ENCODE results near the gene ARHGEF12. TPM values are rescaled to one million over a fixed set of nuclear protein-coding genes. Genes with fewer than 3 reads are reported as not detected.

ARHGEF12 gene
- polyA plus RNA-seq, 1 donor (not counting 4 experiments of a cell fraction or from before 2014, with no cell fraction given), result 28.8 TPM

DNA sequence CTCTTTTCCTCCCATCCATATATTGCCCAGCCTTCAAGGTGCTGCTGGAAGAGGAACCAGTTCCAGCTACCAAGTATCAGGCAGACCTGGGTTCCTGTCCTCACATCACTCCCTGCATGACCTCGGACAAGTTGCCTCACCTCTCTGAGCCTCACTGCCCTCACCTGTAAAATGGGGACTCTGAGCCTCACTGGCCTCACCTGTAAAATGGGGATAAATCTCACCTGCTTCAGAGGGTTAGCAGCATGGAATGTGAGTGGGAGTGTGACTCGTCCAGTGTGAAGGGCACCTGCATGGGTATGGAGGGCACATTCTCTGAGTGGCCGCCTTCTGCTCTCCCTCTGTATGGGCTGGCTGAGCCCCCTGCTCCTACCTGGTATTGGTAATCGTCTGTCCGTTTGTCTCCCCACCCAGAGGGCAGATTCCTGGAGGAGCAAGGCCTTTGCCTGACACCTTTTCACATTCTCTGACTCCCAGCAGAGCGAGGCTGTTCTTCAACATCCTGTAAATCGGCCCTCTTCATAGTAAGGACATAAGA, 179.0 kb downstream of the ARHGEF12 start:
- Histone ChIP-seq H3K79me2 (ENCODE audit: control insufficient read depth, insufficient read depth, low read length) (no peaks in the 10 kb centered on the region), H3K27ac (ENCODE audit: control insufficient read depth, insufficient read depth, low read length) (no peak overlapping the region), H2AFZ (ENCODE audit: control insufficient read depth, low read length) (no peak overlapping the region), H3K4me2 (ENCODE audit: control insufficient read depth, extremely low read depth, insufficient read depth, low read depth, low read length) (no peak overlapping the region), H3K4me3 (ENCODE audit: control insufficient read depth in 2 of 3, extremely low read depth in 1 of 3, insufficient read depth in 2 of 3, low read depth in 1 of 3, low read length in 3 of 3) (no peak overlapping the region), H3K27me3 (ENCODE audit: control insufficient read depth, extremely low read depth, insufficient read depth, low read length) (peaks cover 47% of the 10 kb centered on the region), H3K4me1 (ENCODE audit: control insufficient read depth, extremely low read depth, insufficient read depth, low read length) (no peaks in the 10 kb centered on the region), H3K9me3 (ENCODE audit: control insufficient read depth, low read depth, low read length) (no peaks in the 10 kb centered on the region), H3K9me1 (ENCODE audit: control insufficient read depth, extremely low read depth, insufficient read depth, low read length) (no peaks in the 10 kb centered on the region), H3K9ac (ENCODE audit: control insufficient read depth, extremely low read depth, insufficient read depth, low read length) (no peak overlapping the region), H3K36me3 (ENCODE audit: control insufficient read depth in 2 of 2, extremely low read depth in 1 of 2, insufficient read depth in 2 of 2, low read length in 2 of 2) (no peaks in the 10 kb centered on the region), H4K20me1 (ENCODE audit: control insufficient read depth, extremely low read depth, insufficient read depth, low read length) (no peaks in the 10 kb centered on the region)
- DNase-seq (ENCODE audit: low read depth, low spot score) (no peak), FAIRE-seq (no peak)
- dilution Hi-C loops (cut with MboI; ENCODE audit: extremely low pct_ligation_motif_present, low sequenced_read_pairs), result loop anchor here (25.0 kb wide), 1 partner anchor 422 kb away; no protein-coding TSS in a partner anchor
- TF ChIP-seq EZH2 (IDR thresholded peaks at IDR 0.05; ENCODE audit: low read length), result no peak
- TF ChIP-seq, protein P1, sequence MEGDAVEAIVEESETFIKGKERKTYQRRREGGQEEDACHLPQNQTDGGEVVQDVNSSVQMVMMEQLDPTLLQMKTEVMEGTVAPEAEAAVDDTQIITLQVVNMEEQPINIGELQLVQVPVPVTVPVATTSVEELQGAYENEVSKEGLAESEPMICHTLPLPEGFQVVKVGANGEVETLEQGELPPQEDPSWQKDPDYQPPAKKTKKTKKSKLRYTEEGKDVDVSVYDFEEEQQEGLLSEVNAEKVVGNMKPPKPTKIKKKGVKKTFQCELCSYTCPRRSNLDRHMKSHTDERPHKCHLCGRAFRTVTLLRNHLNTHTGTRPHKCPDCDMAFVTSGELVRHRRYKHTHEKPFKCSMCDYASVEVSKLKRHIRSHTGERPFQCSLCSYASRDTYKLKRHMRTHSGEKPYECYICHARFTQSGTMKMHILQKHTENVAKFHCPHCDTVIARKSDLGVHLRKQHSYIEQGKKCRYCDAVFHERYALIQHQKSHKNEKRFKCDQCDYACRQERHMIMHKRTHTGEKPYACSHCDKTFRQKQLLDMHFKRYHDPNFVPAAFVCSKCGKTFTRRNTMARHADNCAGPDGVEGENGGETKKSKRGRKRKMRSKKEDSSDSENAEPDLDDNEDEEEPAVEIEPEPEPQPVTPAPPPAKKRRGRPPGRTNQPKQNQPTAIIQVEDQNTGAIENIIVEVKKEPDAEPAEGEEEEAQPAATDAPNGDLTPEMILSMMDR (optimal IDR thresholded peaks at IDR 0.05 in 1 of 3, IDR thresholded peaks at IDR 0.05 in 1 of 3, conservative IDR thresholded peaks at IDR 0.05 in 1 of 3; ENCODE audit: extremely low read depth in 1 of 3, insufficient read depth in 2 of 3, low read length in 3 of 3), result no peak

- Histone ChIP-seq H3K4me2 (ENCODE audit: control insufficient read depth, extremely low read depth, insufficient read depth, low read depth, low read length) (no peak overlapping the region), H3K79me2 (ENCODE audit: control insufficient read depth, insufficient read depth, low read length) (no peaks in the 10 kb centered on the region), H3K9me3 (ENCODE audit: control insufficient read depth, low read depth, low read length) (no peaks in the 10 kb centered on the region), H3K36me3 (ENCODE audit: control insufficient read depth in 2 of 2, extremely low read depth in 1 of 2, insufficient read depth in 2 of 2, low read length in 2 of 2) (no peaks in the 10 kb centered on the region), H3K27ac (ENCODE audit: control insufficient read depth, insufficient read depth, low read length) (no peak overlapping the region), H3K9me1 (ENCODE audit: control insufficient read depth, extremely low read depth, insufficient read depth, low read length) (no peaks in the 10 kb centered on the region), H3K9ac (ENCODE audit: control insufficient read depth, extremely low read depth, insufficient read depth, low read length) (no peak overlapping the region), H3K27me3 (ENCODE audit: control insufficient read depth, extremely low read depth, insufficient read depth, low read length) (peaks cover 41% of the 10 kb centered on the region), H3K4me3 (ENCODE audit: control insufficient read depth in 2 of 3, extremely low read depth in 1 of 3, insufficient read depth in 2 of 3, low read depth in 1 of 3, low read length in 3 of 3) (no peak overlapping the region), H3K4me1 (ENCODE audit: control insufficient read depth, extremely low read depth, insufficient read depth, low read length) (no peaks in the 10 kb centered on the region), H2AFZ (ENCODE audit: control insufficient read depth, low read length) (no peak overlapping the region), H4K20me1 (ENCODE audit: control insufficient read depth, extremely low read depth, insufficient read depth, low read length) (no peaks in the 10 kb centered on the region)
- TF ChIP-seq EZH2 (IDR thresholded peaks at IDR 0.05; ENCODE audit: low read length), result no peak
- TF ChIP-seq, protein P1 (optimal IDR thresholded peaks at IDR 0.05 in 1 of 3, IDR thresholded peaks at IDR 0.05 in 1 of 3, conservative IDR thresholded peaks at IDR 0.05 in 1 of 3; ENCODE audit: extremely low read depth in 1 of 3, insufficient read depth in 2 of 3, low read length in 3 of 3), result no peak
- dilution Hi-C loops (cut with MboI; ENCODE audit: extremely low pct_ligation_motif_present, low sequenced_read_pairs), result loop anchor here (25.0 kb wide), 1 partner anchor 421 kb away; no protein-coding TSS in a partner anchor
- DNase-seq (ENCODE audit: low read depth, low spot score), result no peak
- FAIRE-seq, result no peak
These were observed 180.5 kb downstream of the ARHGEF12 start for GRCh38 chr11:120516461-120517389.
